Endometrial microvascular endothelial cells (primary cell): ENCODE data around the gene C19orf81. TPM values are rescaled to one million over a fixed set of nuclear protein-coding genes. Genes with fewer than 3 reads are reported as not detected.

ENCODE experiments used
- in situ Hi-C: cut with HindIII; loops from 2 replicates; pipeline ENCODE4 v1.10.0; 2017; ENCODE audit warnings: low sequenced_read_pairs, low pct_unique_long_range_greater_than_20kb; ENCODE audit errors: inconsistent ontology term
- total RNA-seq: library from RNA; depleted of rRNA; stranded (reverse); fragments of >200 nt; gene quantifications from one replicate; pipeline ENCODE4 v1.2.3, GENCODE V29; 2015; ENCODE audit errors: inconsistent ontology term

The C19orf81 gene
- total RNA-seq, 1 donor from 2014 or later = 2.0 TPM

DNA sequence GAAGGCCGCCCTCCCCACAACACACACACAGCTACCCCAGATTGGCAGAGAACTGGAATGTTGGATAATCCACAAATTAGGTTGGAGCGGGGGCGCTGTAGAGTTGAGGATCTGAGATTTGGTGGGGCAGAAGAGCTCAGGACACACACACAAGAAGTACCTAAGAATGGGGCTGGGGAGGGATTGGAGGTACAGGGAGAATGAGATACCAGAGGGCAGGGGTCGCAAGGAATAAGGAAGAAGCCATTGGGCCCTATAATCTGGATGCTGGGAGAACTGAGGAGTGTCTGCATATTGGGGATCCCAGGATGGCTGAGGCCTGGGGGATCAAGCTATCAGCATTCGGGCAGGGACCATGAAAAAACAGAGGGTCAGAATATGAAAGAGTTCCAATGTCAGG is 21.1 kb upstream of the C19orf81 start:
- in situ Hi-C loops = no loop called here

- in situ Hi-C loops = no loop called here
These were observed 20.7 kb upstream of the C19orf81 start for GRCh38 chr19:50628551-50628950.

- in situ Hi-C loops = no loop called here
These were observed 20.1 kb upstream of the C19orf81 start for GRCh38 chr19:50629194-50629593.

DNA sequence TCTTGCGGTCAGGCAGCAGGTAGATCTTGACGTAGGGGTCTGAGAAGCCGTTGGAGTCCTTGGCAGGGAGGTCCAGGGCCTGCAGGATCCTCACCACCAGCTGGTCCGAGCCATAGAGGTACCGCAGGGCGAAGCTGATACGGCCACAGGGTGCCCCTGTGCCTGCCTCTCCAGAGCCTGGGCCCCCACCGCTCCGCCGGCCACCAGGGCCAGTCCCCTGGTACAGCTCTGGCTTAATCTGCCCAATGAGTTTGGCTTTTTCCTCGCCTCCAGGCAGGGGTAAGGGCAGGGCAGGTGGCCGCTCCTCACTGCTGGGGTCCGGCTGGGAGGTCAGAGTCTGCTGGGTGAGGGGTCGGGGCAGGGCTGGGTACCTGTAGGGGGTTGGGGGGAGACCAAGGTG is 19.4 kb upstream of the C19orf81 start:
- in situ Hi-C loops = no loop called here

- in situ Hi-C loops = no loop called here
These were observed 17.0 kb upstream of the C19orf81 start for GRCh38 chr19:50632151-50632835.

DNA sequence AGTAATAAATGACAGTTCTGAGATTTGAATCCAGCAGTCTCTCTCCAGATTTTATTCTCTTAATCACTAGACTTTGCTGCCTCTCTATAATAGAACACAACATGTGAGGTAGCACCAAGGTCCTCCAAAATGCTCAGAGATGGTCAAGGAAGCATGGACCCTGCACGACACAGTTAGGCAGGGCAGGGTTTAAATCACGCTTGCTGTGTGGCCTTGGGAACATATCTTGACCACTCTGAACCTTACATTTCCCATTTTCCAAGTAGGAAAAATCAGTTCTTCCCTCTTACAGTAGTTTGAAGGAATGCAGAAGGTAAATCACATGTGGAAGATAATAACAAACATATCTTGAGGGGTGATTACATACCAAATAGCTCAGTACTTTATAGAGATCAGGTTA is 15.9 kb upstream of the C19orf81 start:
- in situ Hi-C loops = no loop called here

GRCh38 chr19:50633973-50634372 is 15.3 kb upstream of the C19orf81 start:
- in situ Hi-C loops = no loop called here

DNA sequence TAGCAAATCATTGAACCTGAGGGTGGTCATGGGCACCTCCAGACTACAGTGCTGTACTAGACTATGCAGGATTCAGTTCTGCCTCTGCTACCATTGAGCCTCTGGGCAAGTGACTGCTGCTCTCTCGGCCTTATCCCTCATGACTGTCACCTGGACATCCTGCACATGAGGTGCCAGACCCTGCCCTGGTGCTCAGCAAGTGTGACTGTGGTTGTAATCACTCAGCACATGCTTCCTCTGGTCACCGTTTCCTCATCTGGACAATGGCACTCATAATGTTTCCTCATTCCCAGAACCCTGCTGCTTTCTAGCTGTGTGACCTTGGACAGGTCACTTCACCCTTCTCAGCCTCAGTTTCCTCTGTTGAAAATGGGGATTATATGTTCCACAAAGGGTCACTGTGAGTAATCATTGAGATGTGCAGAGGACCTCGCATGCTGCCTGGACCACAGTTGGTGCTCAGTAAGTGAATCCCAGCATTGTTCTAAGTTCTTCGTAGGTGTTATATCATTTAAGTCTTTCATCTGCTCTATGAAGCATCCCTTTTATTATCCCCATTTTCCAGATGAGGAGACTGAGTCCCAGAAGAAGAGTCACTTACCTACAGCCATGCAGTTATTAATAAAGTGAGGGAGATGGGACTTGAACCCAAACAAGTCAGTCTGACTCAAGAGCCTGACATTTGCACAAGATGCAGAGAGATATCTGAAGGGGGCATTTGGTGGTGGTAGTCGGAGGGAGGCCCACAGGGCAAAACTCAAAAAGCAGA is 12.7 kb upstream of the C19orf81 start:
- in situ Hi-C loops = no loop called here

DNA sequence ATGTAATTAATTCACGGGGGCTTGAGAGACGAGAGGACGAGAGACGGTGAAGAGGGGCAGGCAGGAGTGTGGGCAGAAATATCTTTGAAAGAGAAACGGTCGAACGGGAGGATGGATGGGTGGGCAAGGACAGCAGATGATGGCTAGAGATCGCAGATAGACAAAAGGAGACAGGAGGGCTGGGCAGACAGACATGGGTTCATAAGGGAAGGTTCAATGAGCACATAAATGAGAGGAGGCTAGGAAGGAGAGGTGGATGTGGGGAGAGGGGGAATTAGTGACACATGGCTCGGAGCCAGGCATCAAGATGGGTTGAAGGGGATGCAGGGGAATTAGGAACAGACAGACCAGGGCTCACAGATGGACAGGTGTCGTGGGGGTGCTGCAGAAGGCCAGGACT is 10.6 kb upstream of the C19orf81 start:
- in situ Hi-C loops = no loop called here

- in situ Hi-C loops = no loop called here
These were observed 9.8 kb upstream of the C19orf81 start, which contains the start of gene SYT3 for GRCh38 chr19:50639121-50640112. TSS of gene SYT3 (minus strand) at chr19:50639881. CDS start at chr19:50637411, 2,470 bp downstream.

DNA sequence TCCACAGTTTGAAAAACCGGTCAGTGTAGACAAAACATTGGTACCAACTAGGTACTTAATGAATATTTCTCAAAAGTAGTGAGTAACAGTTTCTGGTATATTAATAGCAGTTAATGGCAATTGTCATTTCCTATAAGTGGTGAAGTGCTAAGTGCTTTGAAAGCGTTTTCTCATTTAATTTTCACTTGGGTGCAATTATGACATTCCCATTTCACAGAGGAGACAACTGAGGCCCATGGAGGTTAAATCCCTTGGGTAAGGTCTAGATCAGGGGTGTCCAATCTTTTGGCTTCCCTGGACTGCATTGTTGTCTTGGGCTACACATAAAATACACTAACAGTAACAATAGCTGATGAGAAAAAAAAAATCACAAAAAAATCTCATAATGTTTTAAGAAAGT is 8.9 kb upstream of the C19orf81 start:
- in situ Hi-C loops = no loop called here

GRCh38 chr19:50644315-50644915 is 4.8 kb upstream of the C19orf81 start:
- in situ Hi-C loops = no loop called here

- in situ Hi-C loops = no loop called here
These were observed 4.1 kb upstream of the C19orf81 start for GRCh38 chr19:50645107-50645506.

GRCh38 chr19:50646074-50646807 is 3.0 kb upstream of the C19orf81 start:
- in situ Hi-C loops = no loop called here

DNA sequence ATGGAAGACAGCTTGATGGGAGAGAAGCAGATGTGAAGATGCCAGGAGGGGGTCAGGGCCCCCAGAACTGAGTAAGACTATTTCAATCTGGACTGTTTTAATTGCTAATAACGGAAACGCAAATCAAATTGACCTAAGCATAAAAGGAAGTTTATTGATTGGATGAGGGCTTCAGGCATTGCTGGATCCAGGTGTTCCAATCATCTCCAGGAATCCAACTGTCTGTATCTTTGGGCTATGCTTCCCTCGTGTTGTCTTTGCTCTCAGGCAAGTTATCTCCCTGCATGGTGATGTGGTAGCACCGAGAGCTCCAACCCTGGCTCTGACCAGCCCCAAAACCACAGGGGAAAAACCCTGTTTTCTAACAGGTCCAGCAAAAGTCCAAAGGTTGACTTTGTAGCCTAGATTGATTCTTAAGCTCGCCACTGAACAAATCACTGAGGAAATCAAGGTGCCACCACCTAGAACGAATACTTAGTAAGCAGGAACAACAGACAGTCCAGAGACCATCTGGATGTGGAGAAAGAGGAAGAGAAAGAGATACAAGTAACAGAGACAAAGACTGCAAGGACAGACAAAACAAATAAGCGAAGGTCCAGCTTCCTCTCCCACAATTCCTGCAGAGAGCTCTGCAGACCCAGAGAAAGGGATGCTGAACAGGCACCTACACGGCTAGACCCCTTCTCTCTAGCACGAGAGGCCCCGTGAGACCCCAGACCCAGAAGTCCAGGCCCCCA is 1.2 kb upstream of the C19orf81 start:
- in situ Hi-C loops = no loop called here

GRCh38 chr19:50648659-50649058 is 586 bp upstream of the C19orf81 start:
- in situ Hi-C loops = no loop called here

- in situ Hi-C loops = no loop called here
These were observed 1.9 kb downstream of the C19orf81 start for GRCh38 chr19:50651174-50651573.

DNA sequence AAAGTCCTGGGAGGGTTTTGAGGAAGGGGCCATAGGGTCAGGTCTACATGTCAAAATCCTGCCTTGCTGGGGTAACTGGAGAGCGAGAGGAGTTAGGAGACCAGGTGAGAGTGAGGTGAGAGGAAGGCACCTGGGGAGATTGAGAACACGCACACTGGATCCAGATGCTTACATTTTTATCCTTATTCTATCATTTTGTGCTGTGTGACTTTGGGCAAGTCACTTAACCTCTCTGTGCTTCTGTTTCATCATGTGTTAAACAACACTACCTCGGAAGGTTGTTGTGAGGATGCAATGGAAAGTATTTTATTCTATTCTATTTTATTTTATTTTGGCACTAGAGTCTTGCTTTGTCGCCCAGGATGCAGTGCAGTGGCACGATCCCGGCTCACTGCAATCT is 3.5 kb downstream of the C19orf81 start:
- in situ Hi-C loops = no loop called here
